Activated naive CD8-positive, alpha-beta T cell treated with anti-CD3 and anti-CD28 coated beads, Interleukin-2, amount 50 U/mL, for 24 hours (primary cell): Measurements from ENCODE around the gene IFITM5.
"Not testable (repeated sequence)": the region's sequence is repeated elsewhere in the genome, so short reads cannot be mapped to it uniquely, and the experiment has no call there.

ENCODE experiments used
- ATAC-seq: fragments of 150-1000 bp; cut with Tn5 transposase; one replicate; pipeline ENCODE4 v1.10.0; 2021
- DNase-seq: peaks from one replicate; pipeline ENCODE4 v3.0.0; 2021
- H3K27ac Mint-ChIP-seq: one replicate; pipeline ENCODE4 v1.8.0; 2021; ENCODE audit warnings: mild to moderate bottlenecking, mixed read lengths
- H3K27me3 Mint-ChIP-seq: one replicate; pipeline ENCODE4 v1.8.0; 2021; ENCODE audit warnings: mixed read lengths
- H3K36me3 Mint-ChIP-seq: one replicate; pipeline ENCODE4 v1.8.0; 2021; ENCODE audit warnings: low read depth, mixed read lengths
- H3K4me1 Mint-ChIP-seq: one replicate; pipeline ENCODE4 v1.8.0; 2021; ENCODE audit warnings: mixed read lengths
- H3K4me3 Mint-ChIP-seq: one replicate; pipeline ENCODE4 v1.8.0; 2021; ENCODE audit warnings: mild to moderate bottlenecking, moderate library complexity, mixed read lengths
- H3K9me3 Mint-ChIP-seq: one replicate; pipeline ENCODE4 v1.8.0; 2021; ENCODE audit warnings: mixed read lengths

Gene IFITM5

DNA sequence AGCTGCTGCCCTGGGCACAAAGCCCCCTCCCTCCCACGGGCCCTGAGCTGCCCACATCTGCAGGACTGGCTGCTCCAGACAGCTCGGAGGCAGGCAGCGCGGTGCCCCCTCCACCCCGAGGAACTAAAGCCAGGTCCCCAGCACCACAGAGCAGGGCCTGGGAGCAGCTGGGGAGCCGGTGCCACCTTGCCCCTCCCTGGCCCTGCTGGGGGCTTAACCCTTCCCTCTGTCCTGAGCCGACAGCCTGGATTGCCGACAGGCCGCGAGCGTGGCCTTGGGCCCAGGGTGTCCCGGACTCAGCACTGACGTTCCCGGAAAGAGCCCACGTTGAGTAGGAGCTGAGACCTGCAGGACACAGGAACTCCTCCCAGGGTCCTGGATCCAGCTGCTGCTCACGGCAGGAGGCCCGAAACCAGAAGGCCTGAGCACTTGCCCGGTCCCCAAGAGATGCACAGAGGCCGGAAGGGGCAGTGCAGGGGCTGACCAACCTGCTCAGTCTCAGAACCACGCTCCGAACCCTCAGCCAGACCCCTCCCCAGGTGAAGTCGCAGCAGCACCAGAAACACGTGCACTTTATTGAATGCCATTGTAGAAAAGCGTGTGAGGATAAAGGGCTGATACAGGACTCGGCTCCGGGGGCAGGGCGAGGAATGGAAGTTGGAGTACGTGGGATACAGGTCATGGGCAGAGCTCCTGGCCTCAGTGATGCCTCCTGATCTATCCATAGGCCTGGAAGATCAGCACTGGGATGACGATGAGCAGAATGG, 20.0 kb upstream of the IFITM5 start:
- Mint-ChIP-seq H3K36me3 (peaks cover 29% of the 10 kb centered on the region), H3K4me1 (peaks cover 37% of the 10 kb centered on the region), H3K27ac (peak overlapping the region; percentile 94), H3K4me3 (peak overlapping the region; percentile 89)
- H3K27me3 Mint-ChIP-seq, H3K9me3 Mint-ChIP-seq: not testable (repeated sequence)
- peak; percentile 23 for ATAC-seq
- DNase-seq: peak; percentile 20

GRCh38 chr11:318405-319120, 19.2 kb upstream of the IFITM5 start:
- Mint-ChIP-seq H3K36me3 (peaks cover 34% of the 10 kb centered on the region), H3K4me3 (peak overlapping the region; percentile 89), H3K4me1 (peaks cover 32% of the 10 kb centered on the region)
- peak; percentile 1 for ATAC-seq
- peak; percentile 15 for DNase-seq
- H3K27ac Mint-ChIP-seq, H3K9me3 Mint-ChIP-seq, H3K27me3 Mint-ChIP-seq: not testable (repeated sequence)

DNA sequence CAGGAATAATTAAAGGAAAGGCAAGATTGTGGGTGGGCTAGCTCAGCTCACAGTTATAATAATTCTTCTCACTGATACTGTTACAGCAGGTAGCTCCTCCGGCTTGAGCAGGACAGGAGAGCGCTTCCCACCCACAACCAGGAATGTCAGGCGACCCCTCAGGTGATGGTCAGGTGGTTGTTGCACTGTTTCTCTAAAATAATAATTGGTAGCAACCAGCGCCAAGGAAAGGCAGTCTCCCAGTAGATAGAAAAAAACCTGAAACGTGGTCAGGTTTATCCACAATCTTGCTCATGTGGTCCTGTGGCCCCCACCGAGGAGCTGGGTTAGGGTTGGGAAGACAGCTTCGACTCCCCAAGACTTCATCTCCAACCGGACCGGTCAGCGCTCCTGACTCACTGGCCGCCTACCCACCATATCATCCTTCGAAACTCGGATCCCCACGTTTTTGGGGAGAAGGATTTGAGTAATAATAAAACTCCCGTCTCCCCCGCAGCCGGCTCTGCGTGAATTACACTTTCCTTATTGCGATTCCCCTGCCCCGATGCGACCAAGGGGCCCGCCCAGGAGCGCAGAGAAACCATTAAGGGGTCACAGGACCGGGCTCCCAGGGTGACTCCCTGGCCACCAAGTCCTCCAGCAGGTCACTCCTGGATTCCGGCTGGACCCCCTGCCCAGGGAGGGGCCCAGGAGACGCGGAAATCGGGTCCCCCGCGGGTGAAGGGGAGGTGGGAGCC, 18.5 kb upstream of the IFITM5 start:
- Mint-ChIP-seq H3K4me1 (peaks cover 34% of the 10 kb centered on the region), H3K4me3 (peak overlapping the region; percentile 87), H3K27ac (peak overlapping the region; percentile 92), H3K36me3 (peaks cover 34% of the 10 kb centered on the region)
- DNase-seq: peak; percentile 39
- not testable (repeated sequence) for H3K9me3 Mint-ChIP-seq, ATAC-seq, H3K27me3 Mint-ChIP-seq

DNA sequence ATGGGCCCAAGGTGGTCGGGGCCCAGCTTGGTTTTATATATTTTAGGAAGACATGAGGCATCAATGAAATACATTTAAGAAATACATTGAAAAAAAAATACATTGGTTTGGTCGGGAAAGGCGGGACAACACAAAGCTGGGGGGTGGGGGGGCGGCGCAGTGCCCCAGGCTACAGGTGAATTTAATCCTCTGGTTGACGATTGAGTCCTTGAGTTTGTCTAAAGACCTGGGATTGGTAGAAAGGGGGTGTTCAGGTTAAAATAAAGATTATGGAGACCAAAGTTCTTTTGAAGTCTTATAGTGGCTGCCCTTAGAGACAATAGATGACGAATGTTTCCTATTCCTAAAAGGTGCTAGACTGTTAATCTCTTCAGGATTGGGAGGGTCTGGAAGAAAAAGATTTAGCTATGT, 17.6 kb upstream of the IFITM5 start:
- DNase-seq: no peak
- Mint-ChIP-seq H3K36me3 (peaks cover 34% of the 10 kb centered on the region), H3K27me3 (no peaks in the 10 kb centered on the region)

DNA sequence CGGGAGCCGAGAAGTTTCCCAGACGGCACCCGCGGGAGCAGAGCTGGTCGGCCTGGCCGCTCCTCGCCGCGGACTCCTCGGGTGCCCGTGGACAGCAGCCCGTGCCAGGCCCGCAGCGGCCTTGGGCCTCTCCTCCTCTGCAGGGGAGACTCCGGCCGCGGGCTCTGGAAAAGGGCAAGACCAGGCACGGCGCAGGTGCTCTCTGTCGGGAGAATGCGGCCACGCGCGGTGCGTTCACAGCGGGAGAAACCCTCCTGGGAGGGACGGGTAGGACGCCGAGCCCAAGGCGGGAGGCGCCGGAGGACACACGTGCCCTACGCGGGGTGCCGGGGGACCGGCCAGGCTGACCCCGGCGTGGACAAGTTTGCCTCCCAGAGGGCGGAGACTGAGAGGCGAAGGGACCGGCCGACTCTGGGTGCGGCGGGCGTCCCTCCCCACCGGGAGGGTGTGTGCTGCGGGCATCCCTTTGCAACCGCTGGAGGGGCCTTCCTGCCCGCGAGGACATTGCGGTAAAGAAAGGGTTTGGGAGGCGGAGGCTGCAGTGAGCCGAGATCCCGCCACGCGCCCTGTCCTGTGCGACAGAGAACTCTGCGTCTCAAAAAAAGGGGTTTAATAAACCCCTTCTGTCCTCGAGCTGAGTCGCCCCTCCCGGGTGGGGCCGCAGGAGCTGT, 16.8 kb upstream of the IFITM5 start:
- ATAC-seq (no peak), DNase-seq (peak; percentile 52)
- Mint-ChIP-seq H3K4me1 (peaks cover 44% of the 10 kb centered on the region), H3K27me3 (no peaks in the 10 kb centered on the region), H3K27ac (peak overlapping the region; percentile 92), H3K36me3 (peaks cover 34% of the 10 kb centered on the region), H3K4me3 (peak overlapping the region; percentile 87), H3K9me3 (no peaks in the 10 kb centered on the region)

More for the DNA sequence above, 17.6 kb upstream of the IFITM5 start:
- H3K4me3 Mint-ChIP-seq: peak overlapping the region; percentile 87
- H3K27ac Mint-ChIP-seq: peak overlapping the region; percentile 92
- H3K9me3 Mint-ChIP-seq: no peaks in the 10 kb centered on the region
- peaks cover 40% of the 10 kb centered on the region for H3K4me1 Mint-ChIP-seq
- no peak for ATAC-seq

- ATAC-seq: no peak
- peaks cover 34% of the 10 kb centered on the region for H3K36me3 Mint-ChIP-seq
- no peaks in the 10 kb centered on the region for H3K27me3 Mint-ChIP-seq
- H3K9me3 Mint-ChIP-seq: no peaks in the 10 kb centered on the region
- peaks cover 41% of the 10 kb centered on the region for H3K4me1 Mint-ChIP-seq
- no peak for DNase-seq
- H3K4me3 Mint-ChIP-seq: peak overlapping the region; percentile 92
- H3K27ac Mint-ChIP-seq: peak overlapping the region; percentile 96
Observed at GRCh38 chr11:315516-315994, 16.2 kb upstream of the IFITM5 start.

GRCh38 chr11:315051-315481, 15.7 kb upstream of the IFITM5 start:
- H3K4me1 Mint-ChIP-seq: peaks cover 36% of the 10 kb centered on the region
- H3K27me3 Mint-ChIP-seq: no peaks in the 10 kb centered on the region
- H3K4me3 Mint-ChIP-seq: peak overlapping the region; percentile 92
- H3K27ac Mint-ChIP-seq: peak overlapping the region; percentile 96
- DNase-seq: no peak
- no peaks in the 10 kb centered on the region for H3K9me3 Mint-ChIP-seq
- peaks cover 30% of the 10 kb centered on the region for H3K36me3 Mint-ChIP-seq
- no peak for ATAC-seq

DNA sequence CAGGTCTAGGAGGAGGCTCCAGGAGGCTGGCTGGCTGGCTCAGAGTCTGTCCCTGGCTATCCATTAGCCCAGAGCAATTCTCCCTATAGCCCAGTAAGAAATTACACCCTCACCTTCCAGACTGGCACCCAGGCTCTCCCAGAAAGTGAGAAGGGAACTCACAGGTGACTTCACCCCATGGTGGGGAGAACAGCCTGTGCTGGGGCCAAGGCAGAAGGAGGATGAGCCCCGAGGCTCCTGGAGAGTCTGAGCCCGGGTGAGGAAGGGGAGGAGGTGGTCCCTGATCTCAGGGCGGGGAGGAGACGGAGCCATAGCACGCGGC, 15.2 kb upstream of the IFITM5 start:
- H3K4me1 Mint-ChIP-seq: peaks cover 34% of the 10 kb centered on the region
- ATAC-seq: not testable (repeated sequence)

DNA sequence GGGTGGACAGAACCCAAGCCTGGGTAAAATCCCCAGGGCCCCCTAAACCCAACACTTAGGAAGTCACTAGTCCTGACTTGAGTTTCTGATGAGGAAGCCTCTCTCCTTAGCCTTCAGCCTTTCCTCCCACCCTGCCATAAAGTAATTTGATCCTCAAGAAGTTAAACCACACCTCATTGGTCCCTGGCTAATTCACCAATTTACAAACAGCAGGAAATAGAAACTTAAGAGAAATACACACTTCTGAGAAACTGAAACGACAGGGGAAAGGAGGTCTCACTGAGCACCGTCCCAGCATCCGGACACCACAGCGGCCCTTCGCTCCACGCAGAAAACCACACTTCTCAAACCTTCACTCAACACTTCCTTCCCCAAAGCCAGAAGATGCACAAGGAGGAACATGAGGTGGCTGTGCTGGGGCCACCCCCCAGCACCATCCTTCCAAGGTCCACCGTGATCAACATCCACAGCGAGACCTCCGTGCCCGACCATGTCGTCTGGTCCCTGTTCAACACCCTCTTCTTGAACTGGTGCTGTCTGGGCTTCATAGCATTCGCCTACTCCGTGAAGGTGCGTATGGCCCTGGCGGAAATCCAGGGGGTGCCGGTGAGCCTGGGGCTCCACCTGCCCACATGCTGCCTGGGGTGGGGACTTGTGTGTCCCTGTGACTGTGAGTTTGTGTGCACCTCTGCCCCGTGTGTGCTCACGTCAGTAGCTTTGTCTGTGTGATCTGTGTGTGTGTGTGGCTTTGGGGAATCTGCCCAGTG, 14.6 kb upstream of the IFITM5 start, which contains the start of gene IFITM1:
Gene IFITM1 (plus strand): TSS at position 254 of the 767 bp plus-strand sequence. CDS start 131 bp downstream, at position 385.
- H3K36me3 Mint-ChIP-seq: peaks cover 35% of the 10 kb centered on the region
- peak; percentile 31 for ATAC-seq
- no peaks in the 10 kb centered on the region for H3K27me3 Mint-ChIP-seq
- peak within 1 kb of the TSS; percentile 92 for H3K4me3 Mint-ChIP-seq
- peak within 1 kb of the TSS; percentile 96 for H3K27ac Mint-ChIP-seq
- no peaks in the 10 kb centered on the region for H3K9me3 Mint-ChIP-seq
- H3K4me1 Mint-ChIP-seq: peaks cover 35% of the 10 kb centered on the region
- DNase-seq: peak; percentile 56

More for the DNA sequence above, 15.2 kb upstream of the IFITM5 start:
- H3K27me3 Mint-ChIP-seq, H3K9me3 Mint-ChIP-seq, DNase-seq: not testable (repeated sequence)
- peak overlapping the region; percentile 92 for H3K4me3 Mint-ChIP-seq
- peaks cover 31% of the 10 kb centered on the region for H3K36me3 Mint-ChIP-seq
- H3K27ac Mint-ChIP-seq: peak overlapping the region; percentile 96

GRCh38 chr11:313304-313786, 14.0 kb upstream of the IFITM5 start:
- Mint-ChIP-seq H3K9me3 (no peaks in the 10 kb centered on the region), H3K27ac (peak overlapping the region; percentile 96), H3K4me1 (peaks cover 35% of the 10 kb centered on the region), H3K4me3 (peak overlapping the region; percentile 92), H3K27me3 (no peaks in the 10 kb centered on the region), H3K36me3 (peaks cover 36% of the 10 kb centered on the region)
- DNase-seq: no peak
- no peak for ATAC-seq

DNA sequence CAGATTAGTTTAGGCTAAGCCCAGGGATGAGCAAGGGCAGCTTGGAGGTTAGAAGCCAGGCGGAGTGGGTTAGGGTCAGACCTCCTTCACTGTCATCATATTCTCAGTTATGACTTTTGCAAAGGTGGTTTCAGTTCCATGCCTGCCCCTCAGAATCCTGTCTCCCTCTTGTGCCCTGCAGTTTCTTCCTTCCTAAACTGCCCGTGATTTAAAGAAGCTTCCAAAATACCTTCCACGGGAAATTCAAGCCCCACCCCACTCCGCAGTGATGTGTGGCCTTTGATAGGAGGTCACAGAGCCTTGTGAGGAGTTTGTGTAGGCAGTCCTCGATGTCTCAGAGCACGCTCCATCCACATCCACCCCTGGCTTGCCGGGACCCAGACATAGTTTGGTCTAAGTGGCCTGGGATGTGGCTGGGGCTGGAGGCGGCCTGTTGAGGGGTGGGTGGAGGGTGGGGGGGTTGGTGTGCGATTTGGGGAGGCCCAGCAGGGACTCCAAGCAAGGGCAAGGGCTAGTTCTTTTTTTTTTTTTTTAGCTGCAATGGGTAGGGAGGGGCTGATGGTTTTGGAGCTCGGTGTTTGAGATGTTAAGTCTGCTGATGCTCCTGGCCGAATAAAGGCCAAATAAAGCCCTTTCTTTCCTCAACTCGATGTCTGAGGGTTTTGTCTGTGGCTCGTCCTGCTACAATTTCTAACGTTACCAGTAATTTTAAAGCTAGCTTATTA, 12.9 kb upstream of the IFITM5 start:
- Mint-ChIP-seq H3K27me3 (no peaks in the 10 kb centered on the region), H3K36me3 (peaks cover 33% of the 10 kb centered on the region), H3K4me1 (peaks cover 36% of the 10 kb centered on the region), H3K4me3 (peak overlapping the region; percentile 92), H3K9me3 (no peaks in the 10 kb centered on the region), H3K27ac (peak overlapping the region; percentile 96)
- DNase-seq (peak; percentile 54), ATAC-seq (peak; percentile 16)

DNA sequence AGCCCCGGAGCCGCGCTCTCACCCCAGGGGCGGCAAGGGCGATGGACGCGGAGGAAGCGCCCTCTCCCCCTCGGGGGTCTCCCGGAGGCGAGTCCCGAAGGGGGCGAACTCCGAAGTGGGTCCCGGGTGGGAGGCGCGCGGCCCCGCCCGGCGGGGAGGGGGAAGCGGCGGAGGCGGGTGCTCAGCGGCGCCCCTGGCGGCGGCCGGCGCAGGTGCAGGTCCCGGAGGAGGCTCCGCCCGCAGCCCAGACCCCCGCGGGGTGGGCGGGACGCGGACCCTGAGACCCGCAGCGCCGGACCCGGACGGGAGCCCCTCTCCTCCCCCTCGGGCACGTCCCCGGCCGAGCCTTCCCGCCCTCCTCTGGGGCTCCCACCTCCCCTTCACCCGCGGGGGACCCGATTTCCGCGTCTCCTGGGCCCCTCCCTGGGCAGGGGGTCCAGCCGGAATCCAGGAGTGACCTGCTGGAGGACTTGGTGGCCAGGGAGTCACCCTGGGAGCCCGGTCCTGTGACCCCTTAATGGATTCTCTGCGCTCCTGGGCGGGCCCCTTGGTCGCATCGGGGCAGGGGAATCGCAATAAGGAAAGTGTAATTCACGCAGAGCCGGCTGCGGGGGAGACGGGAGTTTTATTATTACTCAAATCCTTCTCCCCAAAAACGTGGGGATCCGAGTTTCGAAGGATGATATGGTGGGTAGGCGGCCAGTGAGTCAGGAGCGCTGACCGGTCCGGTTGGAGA, 11.9 kb upstream of the IFITM5 start:
- peak overlapping the region; percentile 92 for H3K4me3 Mint-ChIP-seq
- not testable (repeated sequence) for H3K27me3 Mint-ChIP-seq, ATAC-seq, DNase-seq, H3K9me3 Mint-ChIP-seq
- peak overlapping the region; percentile 96 for H3K27ac Mint-ChIP-seq
- peaks cover 29% of the 10 kb centered on the region for H3K4me1 Mint-ChIP-seq
- peaks cover 26% of the 10 kb centered on the region for H3K36me3 Mint-ChIP-seq
